GM18505 (cell line): Measurements from ENCODE around the gene PODXL2.
"Not testable (repeated sequence)": the region's sequence is repeated elsewhere in the genome, so short reads cannot be mapped to it uniquely, and the experiment has no call there.

Experiments used
- ATAC-seq: cut with Tn5 transposase; IDR thresholded peaks from one replicate; pipeline ENCODE4 v1.9.1; 2021; ENCODE audit not compliant: unreplicated experiment
- POLR2A ChIP-seq: IDR thresholded peaks from 4 replicates; pipeline ENCODE4 v1.6.1; 2011; ENCODE audit warnings: borderline replicate concordance; ENCODE audit not compliant: insufficient read depth, insufficient read length; ENCODE audit errors: extremely low read depth

Gene PODXL2

GRCh38 chr3:127702151-127702578 is 73.2 kb downstream of the PODXL2 start:
- TF ChIP-seq POLR2A = no peak
- ATAC-seq = no peak

- not testable (repeated sequence) for ATAC-seq
Observed at GRCh38 chr3:127704840-127705239, 75.9 kb downstream of the PODXL2 start.

- no peak for TF ChIP-seq POLR2A
- no peak for ATAC-seq
Observed at GRCh38 chr3:127706312-127706711, 77.3 kb downstream of the PODXL2 start.

GRCh38 chr3:127706785-127707351 is 77.9 kb downstream of the PODXL2 start:
- no peak for ATAC-seq
- no peak for TF ChIP-seq POLR2A

- no peak for ATAC-seq
- no peak for TF ChIP-seq POLR2A
Observed at GRCh38 chr3:127707851-127708411, 78.9 kb downstream of the PODXL2 start.

GRCh38 chr3:127708837-127709236 is 79.9 kb downstream of the PODXL2 start:
- no peak for TF ChIP-seq POLR2A
- ATAC-seq = no peak

GRCh38 chr3:127709320-127710060 is 80.5 kb downstream of the PODXL2 start:
- no peak for TF ChIP-seq POLR2A
- no peak for ATAC-seq

GRCh38 chr3:127710155-127710941 is 81.4 kb downstream of the PODXL2 start:
- TF ChIP-seq POLR2A = no peak
- ATAC-seq = no peak

- TF ChIP-seq POLR2A = no peak
- ATAC-seq = no peak
Observed at GRCh38 chr3:127711021-127711695, 82.2 kb downstream of the PODXL2 start.

GRCh38 chr3:127711896-127712295 is 82.9 kb downstream of the PODXL2 start:
- TF ChIP-seq POLR2A = no peak
- ATAC-seq = no peak

GRCh38 chr3:127712461-127712860 is 83.5 kb downstream of the PODXL2 start:
- no peak for ATAC-seq
- no peak for TF ChIP-seq POLR2A

- ATAC-seq = no peak
- no peak for TF ChIP-seq POLR2A
Observed at GRCh38 chr3:127712881-127713771, 84.1 kb downstream of the PODXL2 start.
